HCT116 (cell line): ENCODE measurements around the gene GALNT5. TPM values are rescaled to one million over a fixed set of nuclear protein-coding genes. Genes with fewer than 3 reads are reported as not detected.

Experiments used
- ATAC-seq: fragments of 200-7000 bp; cut with Tn5 transposase; 2 replicates; pipeline ENCODE4 v1.9.1; 2020; ENCODE audit warnings: mild to moderate bottlenecking, moderate library complexity
- Bru-seq: library from RNA; stranded (reverse); fragments of 400-500 nt; gene quantifications from one replicate; lab custom pipeline; 2021; lab: Mats Ljungman, UMichigan
- BruChase-seq, 2 experiments: library from RNA; stranded (reverse); fragments of 400-500 nt; gene quantifications; one replicate each; lab custom pipeline; 2021; lab: Mats Ljungman, UMichigan
- BruUV-seq: library from RNA; stranded (reverse); fragments of 400-500 nt; replicated peaks from 2 replicates; lab custom pipeline; 2021; lab: Mats Ljungman, UMichigan
- CTCF ChIA-PET: fragments of 300-600 bp; sonication (Branson Sonifier 250); formaldehyde crosslinking; loops from one replicate; lab custom pipeline; 2021; ENCODE audit warnings: antibody characterized with exemption; lab: Charles Lee
- POLR2A ChIA-PET: fragments of 300-600, 350-600 bp; sonication (Branson Sonifier 250); formaldehyde crosslinking; loops from one replicate; lab custom pipeline; 2021; ENCODE audit warnings: antibody characterized with exemption; lab: Charles Lee
- RAD21 ChIA-PET, 2 experiments: fragments of 300-600 bp; sonication (Branson Sonifier 250); formaldehyde crosslinking; loops; one replicate each; lab custom pipeline; 2023; ENCODE audit warnings: low total read pairs in 2 of 2; ENCODE audit not compliant: uncharacterized antibody in 2 of 2, unreplicated experiment in 2 of 2, low non-redundant PET in 1 of 2; lab: Charles Lee
- DNase-seq: peaks from one replicate; pipeline ENCODE4 v3.0.0-alpha.2; 2010; ENCODE audit warnings: low read depth, low spot score
- H2AFZ ChIP-seq: fragments of 200-600 bp; shearing (Covaris generic), sonication (generic); 2 replicates; pipeline ENCODE4 v1.6.1; 2017; ENCODE audit warnings: low read depth, mixed run types, mixed read lengths, antibody characterized with exemption, low read length; ENCODE audit not compliant: poor library complexity, severe bottlenecking
- H3K27ac ChIP-seq: 2 replicates; pipeline ENCODE4 v1.5.1; 2012; ENCODE audit warnings: low read depth, low read length
- H3K27me3 ChIP-seq: fragments of 200-600 bp; sonication (generic); 2 replicates; pipeline ENCODE4 v1.6.1; 2016; ENCODE audit warnings: mixed run types, low read length, mixed read lengths; ENCODE audit not compliant: insufficient read depth
- H3K36me3 ChIP-seq, 2 experiments: fragments of 200-500 bp in 1 of 2; fragments of 200-600 bp in 1 of 2; sonication (Bioruptor generic) in 1 of 2; sonication (generic) in 1 of 2; 2 replicates each; pipeline versions ENCODE4 v1.5.1 to v1.6.1; 2014 to 2016; ENCODE audit warnings: low read length in 2 of 2, inconsistent platforms in 1 of 2, mixed read lengths in 1 of 2, mixed run types in 1 of 2; ENCODE audit not compliant: insufficient read depth in 2 of 2, control insufficient read depth in 1 of 2
- H3K4me1 ChIP-seq, 2 experiments: fragments of 200-600 bp in 1 of 2; sonication (generic) in 1 of 2; 2 replicates each; pipeline versions ENCODE4 v1.5.1 to v1.6.1; 2012 to 2017; ENCODE audit warnings: low read length in 2 of 2, inconsistent platforms in 1 of 2, mild to moderate bottlenecking in 1 of 2, mixed read lengths in 1 of 2, mixed run types in 1 of 2, moderate library complexity in 1 of 2; ENCODE audit not compliant: insufficient read depth in 2 of 2, control insufficient read depth in 1 of 2
- H3K4me2 ChIP-seq: fragments of 200-600 bp; sonication (generic); 2 replicates; pipeline ENCODE4 v1.6.1; 2017; ENCODE audit warnings: mixed run types, low read length, mixed read lengths
- H3K4me3 ChIP-seq, 2 experiments: fragments of 200-600 bp in 1 of 2; sonication (generic) in 1 of 2; replicated peaks in 1 of 2; 2 replicates each; pipeline ENCODE4 v1.5.1; 2011 to 2016; ENCODE audit warnings: low read length in 2 of 2, control low read depth in 1 of 2, low read depth in 1 of 2, mild to moderate bottlenecking in 1 of 2, mixed read lengths in 1 of 2, mixed run types in 1 of 2
- H3K79me2 ChIP-seq: fragments of 200-600 bp; sonication (generic); 2 replicates; pipeline ENCODE4 v1.6.1; 2017; ENCODE audit warnings: mild to moderate bottlenecking, mixed run types, low read length, moderate library complexity, mixed read lengths; ENCODE audit not compliant: insufficient read depth
- H3K9ac ChIP-seq: fragments of 200-600 bp; sonication (generic); 2 replicates; pipeline ENCODE4 v1.6.1; 2016; ENCODE audit warnings: low read length, mixed read lengths
- H3K9me2 ChIP-seq: fragments of 200-600 bp; sonication (generic), shearing (Covaris generic); 2 replicates; pipeline ENCODE4 v1.6.1; 2017; ENCODE audit warnings: mixed run types, mild to moderate bottlenecking, moderate library complexity; ENCODE audit not compliant: insufficient read depth
- H3K9me3 ChIP-seq, 2 experiments: fragments of 200-500 bp in 1 of 2; fragments of 200-600 bp in 1 of 2; sonication (Bioruptor generic) in 1 of 2; sonication (generic) in 1 of 2; 2 replicates each; pipeline ENCODE4 v1.6.1; 2014 to 2017; ENCODE audit warnings: low read length in 2 of 2, mixed read lengths in 2 of 2, inconsistent platforms in 1 of 2, low read depth in 1 of 2, mild to moderate bottlenecking in 1 of 2, mixed run types in 1 of 2, moderate library complexity in 1 of 2; ENCODE audit not compliant: control insufficient read depth in 1 of 2, insufficient read depth in 1 of 2
- H4K20me1 ChIP-seq: fragments of 200-600 bp; sonication (generic), shearing (Covaris generic); 2 replicates; pipeline ENCODE4 v1.6.1; 2017; ENCODE audit warnings: mixed run types, mild to moderate bottlenecking, moderate library complexity; ENCODE audit not compliant: insufficient read depth
- EGR1 ChIP-seq: IDR thresholded peaks from 2 replicates; pipeline ENCODE4 v1.6.1; 2012; ENCODE audit warnings: low read depth
- ELF1 ChIP-seq: IDR thresholded peaks from 2 replicates; pipeline ENCODE4 v1.6.1; 2012; ENCODE audit warnings: low read depth, borderline replicate concordance
- EZH2phosphoT487 ChIP-seq: fragments of 200-600 bp; IDR thresholded peaks from 2 replicates; pipeline ENCODE4 v1.6.1; 2018; ENCODE audit warnings: antibody characterized with exemption, borderline replicate concordance
- FOSL1 ChIP-seq: IDR thresholded peaks from 2 replicates; pipeline ENCODE4 v1.6.1; 2012; ENCODE audit warnings: low read depth
- JUND ChIP-seq: IDR thresholded peaks from 2 replicates; pipeline ENCODE4 v1.6.1; 2012
- MAX ChIP-seq: IDR thresholded peaks from 2 replicates; pipeline ENCODE4 v1.6.1; 2012
- POLR2A ChIP-seq: IDR thresholded peaks from 2 replicates; pipeline ENCODE4 v1.7.0; 2011; ENCODE audit warnings: borderline replicate concordance; ENCODE audit not compliant: insufficient read depth, insufficient read length; ENCODE audit errors: extremely low read depth
- RAD21 ChIP-seq: IDR thresholded peaks from 2 replicates; pipeline ENCODE4 v1.6.1; 2012; ENCODE audit warnings: low read depth, mild to moderate bottlenecking
- SIN3A ChIP-seq: IDR thresholded peaks from 2 replicates; pipeline ENCODE4 v1.6.1; 2012; ENCODE audit warnings: low read depth
- SRF ChIP-seq: IDR thresholded peaks from 2 replicates; pipeline ENCODE4 v1.6.1; 2012; ENCODE audit warnings: low read depth
- TCF7L2 ChIP-seq: IDR thresholded peaks from 2 replicates; pipeline ENCODE4 v1.7.0; 2011; ENCODE audit warnings: borderline replicate concordance, inconsistent platforms; ENCODE audit not compliant: insufficient read depth, insufficient read length; ENCODE audit errors: extremely low read depth
- YY1 ChIP-seq: IDR thresholded peaks from 2 replicates; pipeline ENCODE4 v1.6.1; 2011; ENCODE audit warnings: low read length, low read depth, moderate library complexity, mild to moderate bottlenecking; ENCODE audit not compliant: insufficient replicate concordance; ENCODE audit errors: extremely low read depth
- ZFX ChIP-seq: fragments of 450-650 bp; IDR thresholded peaks from 2 replicates; pipeline ENCODE4 v1.6.1; 2017
- intact Hi-C: fragments of 100-400 bp; cut with micrococcal nuclease; formaldehyde crosslinking; loops from 2 replicates; pipeline ENCODE4 v1.10.0; 2022
- long read RNA-seq: library from polyadenylated mRNA; unstranded; transcript quantifications from one replicate; pipeline ENCODE4 v2.0.0, GENCODE V29; 2021; ENCODE audit not compliant: unreplicated experiment
- polyA plus RNA-seq: library from polyadenylated mRNA; unstranded; fragments of >200 nt; gene quantifications from 2 replicates; pipeline ENCODE4 v1.2.1, GENCODE V29; 2012; ENCODE audit warnings: missing spikeins
- total RNA-seq: library from RNA; stranded (reverse); gene quantifications from one replicate; pipeline ENCODE4 v1.2.1, GENCODE V29; 2021; ENCODE audit not compliant: unreplicated experiment

The GALNT5 gene
- total RNA-seq (3.9 TPM), Bru-seq, nascent RNA (percentile 49 among the genes with signal in this experiment), BruChase-seq, experiment 1, labeled RNA remaining after a 6-hour chase (percentile 57 among the genes with signal in this experiment), BruChase-seq, experiment 2, labeled RNA remaining after a 2-hour chase (percentile 48 among the genes with signal in this experiment)
- polyA plus RNA-seq: 6.0 and 7.3 TPM in 2 replicates
- long read RNA-seq, full-length matches to known transcripts: 11 of 15 reads
- long read RNA-seq, partial matches to known transcripts: 0 of 15 reads
- long read RNA-seq, other reads (novel, unspliced or antisense): 4 of 15 reads

GRCh38 chr2:157257312-157258252 is at the start of gene GALNT5:
GALNT5 (plus strand) TSS chr2:157257705; CDS start chr2:157258083, 378 bp downstream.
- no peak for DNase-seq
- POLR2A ChIA-PET: interaction anchor here (0.8 kb wide), 1 partner anchor 24 kb away, joined by 3 read pairs; no protein-coding TSS in a partner anchor
- peak within 1 kb of the TSS; percentile 25 for H2AFZ ChIP-seq

GRCh38 chr2:157216286-157216965 is 41.1 kb upstream of the GALNT5 start:
- Histone ChIP-seq H4K20me1 (no peaks in the 10 kb centered on the region), H3K36me3 (no peaks in the 10 kb centered on the region), H3K4me3 (no peak overlapping the region), H3K79me2 (no peaks in the 10 kb centered on the region), H3K4me1 (no peaks in the 10 kb centered on the region), H2AFZ (peak overlapping the region; percentile 39), H3K9ac (no peak overlapping the region), H3K9me3 (no peaks in the 10 kb centered on the region), H3K27ac (no peak overlapping the region), H3K4me2 (no peak overlapping the region), H3K9me2 (no peaks in the 10 kb centered on the region), H3K27me3 (no peaks in the 10 kb centered on the region)
- POLR2A ChIA-PET: no interaction called here
- RAD21 ChIA-PET: no interaction called here
- ATAC-seq (no peak), DNase-seq (no peak)
- CTCF ChIA-PET: no interaction called here
- no TSS peak for BruUV-seq
- intact Hi-C loops: no loop called here
- TF ChIP-seq RAD21: no peak
- no peak for TF ChIP-seq SRF
- no peak for TF ChIP-seq EGR1
- no peak for TF ChIP-seq YY1
- TF ChIP-seq ZFX: no peak
- no peak for TF ChIP-seq EZH2phosphoT487
- no peak for TF ChIP-seq ELF1
- no peak for TF ChIP-seq POLR2A
- no peak for TF ChIP-seq MAX
- no peak for TF ChIP-seq FOSL1
- TF ChIP-seq JUND: no peak
- TF ChIP-seq TCF7L2: no peak

More at GRCh38 chr2:157257312-157258252, at the start of gene GALNT5:
- Histone ChIP-seq H3K4me3 (peak within 1 kb of the TSS; percentile 57 to 69), H3K9me3 (no peaks in the 10 kb centered on the region), H3K4me2 (peak within 1 kb of the TSS; percentile 83), H3K27me3 (no peaks in the 10 kb centered on the region), H3K79me2 (peaks cover 24% of the 10 kb centered on the region), H4K20me1 (no peaks in the 10 kb centered on the region), H3K9me2 (no peaks in the 10 kb centered on the region), H3K36me3 (no peaks in the 10 kb centered on the region), H3K4me1 (peaks cover 30 to 66% of the 10 kb centered on the region in 2 experiments), H3K9ac (peak within 1 kb of the TSS; percentile 72), H3K27ac (peak within 1 kb of the TSS; percentile 23)
- TF ChIP-seq MAX (peak; percentile 71), SIN3A (peak; percentile 62; the same call in 1 of the 2 replicates), EGR1 (no peak)
- peak; percentile 60 for ATAC-seq
- ChIA-PET RAD21 (no interaction called here), CTCF (interaction anchor here (1.4 to 2.4 kb wide), 2 partner anchors 45 to 78 kb away, joined by 3 to 8 read pairs; no protein-coding TSS in a partner anchor)
- intact Hi-C loops: no loop called here
- BruUV-seq: TSS peak; percentile 55
